Keratinocyte (primary cell): ENCODE data around the gene CNTNAP2. TPM values are rescaled to one million over a fixed set of nuclear protein-coding genes. Genes with fewer than 3 reads are reported as not detected.

Source experiments
- DNase-seq: peaks from one replicate; pipeline ENCODE4 v3.0.0-alpha.2; 2011; ENCODE audit warnings: low read depth, missing footprints, low spot score
- FAIRE-seq: peaks from 2 replicates; lab custom pipeline; 2011; peaks lifted over from hg19 to GRCh38; lab: Jason Lieb, UNC
- H2AFZ ChIP-seq: 2 replicates; pipeline ENCODE4 v1.6.0; 2012; ENCODE audit warnings: low read length, control low read depth, inconsistent platforms; ENCODE audit not compliant: control insufficient read depth
- H3K27ac ChIP-seq: 2 replicates; pipeline ENCODE4 v1.5.1; 2011; ENCODE audit warnings: low read length; ENCODE audit not compliant: control insufficient read depth, insufficient read depth
- H3K27me3 ChIP-seq: 3 replicates; pipeline ENCODE4 v1.6.0; 2011; ENCODE audit warnings: low read length; ENCODE audit not compliant: control insufficient read depth, insufficient read depth; ENCODE audit errors: extremely low read depth
- H3K36me3 ChIP-seq, 2 experiments: 2 replicates in 1 of 2; 3 replicates in 1 of 2; pipeline ENCODE4 v1.5.1; 2011; ENCODE audit warnings: low read length in 2 of 2, mild to moderate bottlenecking in 1 of 2; ENCODE audit not compliant: control insufficient read depth in 2 of 2, insufficient read depth in 2 of 2; ENCODE audit errors: extremely low read depth in 1 of 2
- H3K4me1 ChIP-seq: 3 replicates; pipeline ENCODE4 v1.5.1; 2011; ENCODE audit warnings: low read length; ENCODE audit not compliant: control insufficient read depth, insufficient read depth; ENCODE audit errors: extremely low read depth
- H3K4me2 ChIP-seq: 3 replicates; pipeline ENCODE4 v1.6.0; 2011; ENCODE audit warnings: low read depth, low read length; ENCODE audit not compliant: control insufficient read depth, insufficient read depth; ENCODE audit errors: extremely low read depth
- H3K4me3 ChIP-seq, 3 experiments: fragments of 200-600 bp in 1 of 3; sonication (generic) in 1 of 3; 2 replicates in 2 of 3; 3 replicates in 1 of 3; pipeline ENCODE4 v1.5.1; 2011 to 2016; ENCODE audit warnings: low read length in 3 of 3, mild to moderate bottlenecking in 3 of 3, control low read depth in 2 of 3, inconsistent platforms in 1 of 3, low read depth in 1 of 3, mixed read lengths in 1 of 3, mixed run types in 1 of 3, moderate library complexity in 1 of 3; ENCODE audit not compliant: control insufficient read depth in 2 of 3, insufficient read depth in 2 of 3; ENCODE audit errors: extremely low read depth in 1 of 3
- H3K79me2 ChIP-seq: 2 replicates; pipeline ENCODE4 v1.6.0; 2012; ENCODE audit warnings: low read length; ENCODE audit not compliant: control insufficient read depth, insufficient read depth
- H3K9ac ChIP-seq: 3 replicates; pipeline ENCODE4 v1.6.0; 2011; ENCODE audit warnings: low read length; ENCODE audit not compliant: control insufficient read depth, insufficient read depth; ENCODE audit errors: extremely low read depth
- H3K9me1 ChIP-seq: 3 replicates; pipeline ENCODE4 v1.6.0; 2011; ENCODE audit warnings: low read length; ENCODE audit not compliant: control insufficient read depth, insufficient read depth; ENCODE audit errors: extremely low read depth
- H3K9me3 ChIP-seq: 2 replicates; pipeline ENCODE4 v1.5.1; 2012; ENCODE audit warnings: low read depth, low read length; ENCODE audit not compliant: control insufficient read depth
- H4K20me1 ChIP-seq: 3 replicates; pipeline ENCODE4 v1.6.0; 2011; ENCODE audit warnings: low read length; ENCODE audit not compliant: control insufficient read depth, insufficient read depth; ENCODE audit errors: extremely low read depth
- CTCF ChIP-seq, 3 experiments: IDR thresholded peaks in 1 of 3; conservative IDR thresholded peaks in 1 of 3; optimal IDR thresholded peaks in 1 of 3; 2 replicates in 2 of 3; 3 replicates in 1 of 3; pipeline versions ENCODE3 to v1.5.1; 2011; ENCODE audit warnings: low read length in 3 of 3, mild to moderate bottlenecking in 3 of 3, moderate library complexity in 2 of 3, control low read depth in 1 of 3, inconsistent platforms in 1 of 3; ENCODE audit not compliant: insufficient read depth in 2 of 3; ENCODE audit errors: extremely low read depth in 1 of 3
- EZH2 ChIP-seq: IDR thresholded peaks from one replicate; pipeline ENCODE4 v1.6.1; 2012; ENCODE audit warnings: inconsistent platforms, mild to moderate bottlenecking, low read length, moderate library complexity
- dilution Hi-C: fragments of 300-500 bp; cut with MboI; formaldehyde crosslinking; loops from one replicate; pipeline ENCODE4 v1.7.0; 2020; ENCODE audit warnings: low sequenced_read_pairs; ENCODE audit not compliant: extremely low pct_ligation_motif_present
- polyA plus RNA-seq, 5 experiments: library from polyadenylated mRNA; depleted of rRNA in 3 of 5; stranded (reverse) in 3 of 5; stranded (forward) in 1 of 5; unstranded in 1 of 5; fragments of >200 nt; gene quantifications; 1 replicate in 1 of 5; 2 replicates in 3 of 5; 3 replicates in 1 of 5; pipeline versions ENCODE4 v1.2.1 to v1.2.3, GENCODE V29; 2011 to 2012; ENCODE audit warnings: missing spikeins in 2 of 5, low read depth in 1 of 5, low replicate concordance in 1 of 5

The CNTNAP2 gene
- polyA plus RNA-seq, 1 donor (not counting 4 experiments of a cell fraction or from before 2014, with no cell fraction given) = 1.4 TPM

GRCh38 chr7:147452816-147453215, 1336.2 kb downstream of the CNTNAP2 start:
- Histone ChIP-seq H4K20me1 (no peaks in the 10 kb centered on the region), H3K27ac (no peak overlapping the region), H3K9me1 (no peaks in the 10 kb centered on the region), H3K9ac (no peak overlapping the region), H3K79me2 (no peaks in the 10 kb centered on the region), H3K4me3 (no peak overlapping the region), H3K4me2 (no peak overlapping the region), H3K4me1 (no peaks in the 10 kb centered on the region), H2AFZ (no peak overlapping the region), H3K9me3 (no peaks in the 10 kb centered on the region), H3K36me3 (no peaks in the 10 kb centered on the region), H3K27me3 (no peaks in the 10 kb centered on the region)
- dilution Hi-C loops = no loop called here
- no peak for TF ChIP-seq CTCF (optimal IDR thresholded peaks at IDR 0.05 in 1 of 3, IDR thresholded peaks at IDR 0.05 in 1 of 3, conservative IDR thresholded peaks at IDR 0.05 in 1 of 3; ENCODE audit: extremely low read depth in 1 of 3, insufficient read depth in 2 of 3, low read length in 3 of 3)
- no peak for TF ChIP-seq EZH2
- DNase-seq (no peak), FAIRE-seq (no peak)

DNA sequence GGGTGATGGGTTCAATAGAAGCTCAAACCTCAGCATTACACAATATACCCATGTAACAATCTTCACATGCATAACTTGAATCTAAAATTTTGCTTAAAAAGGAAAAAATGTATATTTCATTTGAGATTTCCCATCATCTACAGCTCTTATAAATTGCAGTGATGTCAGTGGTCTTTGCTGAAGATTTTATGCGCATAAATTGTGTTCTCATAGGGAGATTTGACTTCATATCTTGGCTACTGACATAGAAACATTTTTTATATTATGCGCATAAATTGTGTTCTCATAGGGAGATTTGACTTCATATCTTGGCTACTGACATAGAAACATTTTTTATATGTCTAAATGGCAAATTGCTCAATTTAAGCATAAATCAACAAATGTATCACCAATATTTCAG, 1348.6 kb downstream of the CNTNAP2 start:
- Histone ChIP-seq H3K4me1 (no peaks in the 10 kb centered on the region), H3K79me2 (no peaks in the 10 kb centered on the region), H3K9me1 (no peaks in the 10 kb centered on the region), H3K9me3 (peaks cover 2% of the 10 kb centered on the region), H3K4me3 (no peak overlapping the region), H3K36me3 (no peaks in the 10 kb centered on the region), H4K20me1 (no peaks in the 10 kb centered on the region), H3K27me3 (no peaks in the 10 kb centered on the region), H3K27ac (no peak overlapping the region), H2AFZ (no peak overlapping the region), H3K4me2 (no peak overlapping the region), H3K9ac (no peak overlapping the region)
- TF ChIP-seq CTCF (optimal IDR thresholded peaks at IDR 0.05 in 1 of 3, IDR thresholded peaks at IDR 0.05 in 1 of 3, conservative IDR thresholded peaks at IDR 0.05 in 1 of 3; ENCODE audit: extremely low read depth in 1 of 3, insufficient read depth in 2 of 3, low read length in 3 of 3) = no peak
- TF ChIP-seq EZH2 = no peak
- dilution Hi-C loops = no loop called here
- no peak for DNase-seq
- no peak for FAIRE-seq
